IMR-90 (cell line): ENCODE measurements around the gene FGG. TPM values are rescaled to one million over a fixed set of nuclear protein-coding genes. Genes with fewer than 3 reads are reported as not detected.

Experiments used
- ATAC-seq: fragments of 200-7000 bp; cut with Tn5 transposase; 2 replicates; pipeline ENCODE4 v1.9.1; 2020; ENCODE audit warnings: low read depth, mild to moderate bottlenecking, moderate library complexity
- BruUV-seq: library from RNA; stranded (reverse); fragments of 400-500 nt; replicated peaks from 2 replicates; lab custom pipeline; 2021; lab: Mats Ljungman, UMichigan
- CTCF ChIA-PET: fragments of 300-600 bp; formaldehyde crosslinking; extraction: SDS; loops from one replicate; lab custom pipeline; 2021; ENCODE audit warnings: antibody characterized with exemption; lab: Yijun Ruan, JAX
- POLR2A ChIA-PET: fragments of 300-600 bp; sonication (Branson Sonifier 250); formaldehyde crosslinking; loops from one replicate; lab custom pipeline; 2022; ENCODE audit warnings: antibody characterized with exemption; ENCODE audit not compliant: unreplicated experiment; lab: Charles Lee
- DNase-seq: peaks from one replicate; pipeline ENCODE4 v3.0.0; 2013
- H2AFZ ChIP-seq: replicated peaks from 2 replicates; pipeline ENCODE3; 2013; ENCODE audit warnings: low read length, mild to moderate bottlenecking; ENCODE audit not compliant: poor library complexity
- H2AK5ac ChIP-seq: 2 replicates; pipeline ENCODE4 v1.6.1; 2013; ENCODE audit warnings: low read depth, low read length, inconsistent platforms
- H2AK9ac ChIP-seq: replicated peaks from 2 replicates; pipeline ENCODE3; 2013; ENCODE audit warnings: mild to moderate bottlenecking, low read depth, low read length, moderate library complexity; ENCODE audit not compliant: poor library complexity
- H2BK120ac ChIP-seq: 2 replicates; pipeline ENCODE4 v1.6.1; 2013; ENCODE audit warnings: low read depth, low read length, inconsistent platforms
- H2BK15ac ChIP-seq: 3 replicates; pipeline ENCODE4 v1.6.1; 2013; ENCODE audit warnings: low read depth, low read length, inconsistent platforms
- H2BK20ac ChIP-seq: 2 replicates; pipeline ENCODE4 v1.6.1; 2013; ENCODE audit warnings: low read depth, mild to moderate bottlenecking, inconsistent platforms, low read length, moderate library complexity
- H2BK5ac ChIP-seq: 2 replicates; pipeline ENCODE4 v1.6.1; 2013; ENCODE audit warnings: mild to moderate bottlenecking, low read depth, low read length, inconsistent platforms; ENCODE audit not compliant: poor library complexity, severe bottlenecking
- H3K14ac ChIP-seq: replicated peaks from 2 replicates; pipeline ENCODE4 v1.6.1; 2013; ENCODE audit warnings: low read depth, low read length, inconsistent platforms
- H3K18ac ChIP-seq: 2 replicates; pipeline ENCODE4 v1.6.1; 2013; ENCODE audit warnings: low read depth, low read length, control low read depth
- H3K23ac ChIP-seq: 2 replicates; pipeline ENCODE4 v1.6.1; 2013; ENCODE audit warnings: low read depth, low read length, inconsistent platforms
- H3K27ac ChIP-seq: 2 replicates; pipeline ENCODE4 v1.5.1; 2013; ENCODE audit warnings: mild to moderate bottlenecking, control low read depth, low read length; ENCODE audit not compliant: insufficient read depth
- H3K27me3 ChIP-seq: 2 replicates; pipeline ENCODE4 v1.6.1; 2013; ENCODE audit warnings: low read length; ENCODE audit not compliant: control insufficient read depth, insufficient read depth
- H3K36me3 ChIP-seq: 2 replicates; pipeline ENCODE4 v1.6.1; 2013; ENCODE audit warnings: low read length, mixed read lengths; ENCODE audit not compliant: control insufficient read depth, insufficient read depth
- H3K4ac ChIP-seq: 2 replicates; pipeline ENCODE4 v1.6.1; 2013; ENCODE audit warnings: low read depth, low read length, inconsistent platforms
- H3K4me1 ChIP-seq: 2 replicates; pipeline ENCODE4 v1.6.1; 2013; ENCODE audit warnings: low read length, mixed read lengths; ENCODE audit not compliant: control insufficient read depth, insufficient read depth
- H3K4me2 ChIP-seq: 2 replicates; pipeline ENCODE4 v1.6.1; 2013; ENCODE audit warnings: low read depth, mild to moderate bottlenecking, control low read depth, low read length, moderate library complexity
- H3K4me3 ChIP-seq: 2 replicates; pipeline ENCODE4 v1.5.1; 2013; ENCODE audit warnings: low read depth, mild to moderate bottlenecking, control low read depth, low read length, moderate library complexity; ENCODE audit not compliant: insufficient read depth
- H3K56ac ChIP-seq: 2 replicates; pipeline ENCODE4 v1.6.1; 2013; ENCODE audit warnings: low read length, inconsistent platforms; ENCODE audit not compliant: insufficient read depth; ENCODE audit errors: extremely low read depth
- H3K79me1 ChIP-seq, 2 experiments: 2 replicates each; pipeline ENCODE4 v1.6.1; 2013; ENCODE audit warnings: low read length in 2 of 2, inconsistent platforms in 1 of 2, low read depth in 1 of 2
- H3K9ac ChIP-seq: 2 replicates; pipeline ENCODE4 v1.6.1; 2013; ENCODE audit warnings: low read depth, low read length, control low read depth
- H3K9me1 ChIP-seq: 2 replicates; pipeline ENCODE4 v1.6.1; 2013; ENCODE audit warnings: low read length, inconsistent platforms; ENCODE audit not compliant: insufficient read depth
- H3K9me3 ChIP-seq: 2 replicates; pipeline ENCODE4 v1.6.1; 2013; ENCODE audit warnings: low read length; ENCODE audit not compliant: control insufficient read depth, insufficient read depth
- H4K20me1 ChIP-seq: 2 replicates; pipeline ENCODE4 v1.6.1; 2013; ENCODE audit warnings: low read length, inconsistent platforms; ENCODE audit not compliant: insufficient read depth
- H4K5ac ChIP-seq: 2 replicates; pipeline ENCODE4 v1.6.1; 2013; ENCODE audit warnings: mild to moderate bottlenecking, low read depth, low read length, control low read depth
- H4K8ac ChIP-seq, 2 experiments: 2 replicates each; pipeline ENCODE4 v1.6.1; 2013; ENCODE audit warnings: low read depth in 2 of 2, low read length in 2 of 2, control low read depth in 1 of 2, inconsistent platforms in 1 of 2
- H4K91ac ChIP-seq: 2 replicates; pipeline ENCODE4 v1.6.1; 2013; ENCODE audit warnings: low read depth, low read length, inconsistent platforms; ENCODE audit not compliant: insufficient read depth
- BHLHE40 ChIP-seq: fragments of 150-350 bp; IDR thresholded peaks from 2 replicates; pipeline ENCODE4 v1.6.1; 2016; ENCODE audit warnings: mild to moderate bottlenecking, low read depth, low read length
- CEBPB ChIP-seq: IDR thresholded peaks from 2 replicates; pipeline ENCODE4 v1.6.1; 2012; ENCODE audit warnings: low read depth, low read length, improper control_type of control experiment
- CHD1 ChIP-seq: IDR thresholded peaks from 2 replicates; pipeline ENCODE4 v1.6.1; 2012; ENCODE audit warnings: low read depth, low read length, improper control_type of control experiment
- ELK1 ChIP-seq: fragments of 150-350 bp; IDR thresholded peaks from 2 replicates; pipeline ENCODE4 v1.6.1; 2016; ENCODE audit warnings: low read depth, mild to moderate bottlenecking, low read length, moderate library complexity, borderline replicate concordance
- FOS ChIP-seq: fragments of 150-350 bp; IDR thresholded peaks from 2 replicates; pipeline ENCODE4 v1.6.1; 2016; ENCODE audit warnings: low read depth, low read length
- MAFK ChIP-seq: IDR thresholded peaks from 2 replicates; pipeline ENCODE4 v1.6.1; 2012; ENCODE audit warnings: low read depth, low read length, improper control_type of control experiment
- MAZ ChIP-seq: IDR thresholded peaks from 2 replicates; pipeline ENCODE4 v1.6.1; 2012; ENCODE audit warnings: low read depth, mild to moderate bottlenecking, low read length, improper control_type of control experiment, moderate library complexity, borderline replicate concordance
- MXI1 ChIP-seq: IDR thresholded peaks from 2 replicates; pipeline ENCODE4 v1.6.1; 2012; ENCODE audit warnings: low read depth, mild to moderate bottlenecking, low read length, moderate library complexity, borderline replicate concordance
- NFE2L2 ChIP-seq: fragments of 150-350 bp; IDR thresholded peaks from 2 replicates; pipeline ENCODE4 v1.6.1; 2016; ENCODE audit warnings: low read depth, mild to moderate bottlenecking, low read length
- POLR2A ChIP-seq: IDR thresholded peaks from 2 replicates; pipeline ENCODE4 v1.6.1; 2012; ENCODE audit warnings: mild to moderate bottlenecking, low read depth, low read length
- RAD21 ChIP-seq: IDR thresholded peaks from 2 replicates; pipeline ENCODE4 v1.6.1; 2012; ENCODE audit warnings: low read length, improper control_type of control experiment
- RCOR1 ChIP-seq: IDR thresholded peaks from 2 replicates; pipeline ENCODE4 v1.6.1; 2012; ENCODE audit warnings: mild to moderate bottlenecking, low read length, improper control_type of control experiment; ENCODE audit not compliant: insufficient replicate concordance
- RFX5 ChIP-seq: IDR thresholded peaks from 2 replicates; pipeline ENCODE4 v1.8.0; 2012; ENCODE audit warnings: low read depth, mild to moderate bottlenecking, low read length, moderate library complexity
- SMC3 ChIP-seq: fragments of 150-350 bp; IDR thresholded peaks from 2 replicates; pipeline ENCODE4 v1.6.1; 2016; ENCODE audit warnings: low read depth, mild to moderate bottlenecking, antibody characterized with exemption, low read length, moderate library complexity
- USF2 ChIP-seq: fragments of 150-350 bp; IDR thresholded peaks from 2 replicates; pipeline ENCODE4 v1.6.1; 2017; ENCODE audit warnings: mild to moderate bottlenecking, antibody characterized with exemption, low read length, low read depth
- WGBS, 2 experiments: methylation state at CpG; one replicate each; pipeline versions ENCODE4 v1.1.5 to v1.1.7; 2013; ENCODE audit warnings: missing lambda C conversion rate in 2 of 2; ENCODE audit not compliant: insufficient read length in 1 of 2; ENCODE audit errors: extremely low coverage in 2 of 2; 5-methylcytosine and 5-hydroxymethylcytosine counted together
- dilution Hi-C: fragments of 300-500 bp; cut with HindIII; formaldehyde crosslinking; loops from one replicate; pipeline ENCODE4 v1.14.3; 2018; ENCODE audit warnings: low sequenced_read_pairs; ENCODE audit not compliant: unreplicated experiment
- in situ Hi-C: fragments of 300-500 bp; cut with MboI; formaldehyde crosslinking; loops from 3 replicates; pipeline ENCODE4 v1.14.3; 2019; ENCODE audit warnings: low sequenced_read_pairs, inconsistent platforms, mixed read lengths
- intact Hi-C: fragments of 100-400 bp; cut with micrococcal nuclease; formaldehyde crosslinking; loops from 2 replicates; pipeline ENCODE4 v1.10.0; 2022
- polyA plus RNA-seq, 3 experiments: library from polyadenylated mRNA; depleted of rRNA; stranded (reverse); fragments of >200 nt; gene quantifications; 2 replicates each; pipeline ENCODE4 v1.2.3, GENCODE V29; 2012; ENCODE audit warnings: low replicate concordance in 1 of 3
- total RNA-seq: library from RNA; depleted of rRNA; stranded (reverse); fragments of >200 nt; gene quantifications from 2 replicates; pipeline ENCODE4 v1.2.3, GENCODE V29; 2012
- TF ChIP-seq, protein P1 (sequence below): conservative IDR thresholded peaks from 2 replicates; pipeline ENCODE4 v1.5.1; 2012; ENCODE audit warnings: mild to moderate bottlenecking, low read depth, low read length, improper control_type of control experiment

Gene FGG
- total and polyA plus RNA-seq, 2 of the 4 experiments (the other 2 are of a cell fraction), result not detected

- Histone ChIP-seq H3K9me1 (no peaks in the 10 kb centered on the region), H3K14ac (no peak overlapping the region), H3K4me2 (no peak overlapping the region), H2BK20ac (no peak overlapping the region), H2BK15ac (no peak overlapping the region), H3K4ac (no peak overlapping the region), H4K8ac (no peak overlapping the region), H3K56ac (no peak overlapping the region), H4K91ac (no peak overlapping the region), H2AK5ac (no peak overlapping the region), H3K18ac (no peak overlapping the region), H3K9ac (no peak overlapping the region), H2BK120ac (no peak overlapping the region), H3K79me1 (no peaks in the 10 kb centered on the region), H3K36me3 (no peaks in the 10 kb centered on the region), H3K27ac (no peak overlapping the region), H3K4me1 (no peaks in the 10 kb centered on the region), H3K4me3 (no peak overlapping the region), H3K27me3 (no peaks in the 10 kb centered on the region), H3K9me3 (no peaks in the 10 kb centered on the region), H2AFZ (no peak overlapping the region), H2AK9ac (no peak overlapping the region), H2BK5ac (no peak overlapping the region), H4K20me1 (no peaks in the 10 kb centered on the region), H4K5ac (no peak overlapping the region), H3K23ac (no peak overlapping the region)
- ChIA-PET POLR2A (no interaction called here), CTCF (interaction anchor here (0.6 kb wide), 1 partner anchor 166 kb away, joined by 4 read pairs; no protein-coding TSS in a partner anchor)
- DNase-seq (no peak), ATAC-seq (no peak)
- dilution Hi-C loops, result no loop called here
- BruUV-seq, result no TSS peak
- intact Hi-C loops, result no loop called here
- in situ Hi-C loops, result no loop called here
- WGBS, 2 experiments, result no CpG with 5 or more reads among the region's 4 CpGs
- TF ChIP-seq USF2, result no peak
- TF ChIP-seq MAZ, result no peak
- no peak for TF ChIP-seq FOS
- no peak for TF ChIP-seq BHLHE40
- TF ChIP-seq MXI1, result no peak
- TF ChIP-seq, protein P1, sequence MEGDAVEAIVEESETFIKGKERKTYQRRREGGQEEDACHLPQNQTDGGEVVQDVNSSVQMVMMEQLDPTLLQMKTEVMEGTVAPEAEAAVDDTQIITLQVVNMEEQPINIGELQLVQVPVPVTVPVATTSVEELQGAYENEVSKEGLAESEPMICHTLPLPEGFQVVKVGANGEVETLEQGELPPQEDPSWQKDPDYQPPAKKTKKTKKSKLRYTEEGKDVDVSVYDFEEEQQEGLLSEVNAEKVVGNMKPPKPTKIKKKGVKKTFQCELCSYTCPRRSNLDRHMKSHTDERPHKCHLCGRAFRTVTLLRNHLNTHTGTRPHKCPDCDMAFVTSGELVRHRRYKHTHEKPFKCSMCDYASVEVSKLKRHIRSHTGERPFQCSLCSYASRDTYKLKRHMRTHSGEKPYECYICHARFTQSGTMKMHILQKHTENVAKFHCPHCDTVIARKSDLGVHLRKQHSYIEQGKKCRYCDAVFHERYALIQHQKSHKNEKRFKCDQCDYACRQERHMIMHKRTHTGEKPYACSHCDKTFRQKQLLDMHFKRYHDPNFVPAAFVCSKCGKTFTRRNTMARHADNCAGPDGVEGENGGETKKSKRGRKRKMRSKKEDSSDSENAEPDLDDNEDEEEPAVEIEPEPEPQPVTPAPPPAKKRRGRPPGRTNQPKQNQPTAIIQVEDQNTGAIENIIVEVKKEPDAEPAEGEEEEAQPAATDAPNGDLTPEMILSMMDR, result no peak
- TF ChIP-seq RAD21, result no peak
- no peak for TF ChIP-seq MAFK
- TF ChIP-seq ELK1, result no peak
- no peak for TF ChIP-seq POLR2A
- TF ChIP-seq RCOR1, result no peak
- no peak for TF ChIP-seq CEBPB
- no peak for TF ChIP-seq SMC3
- no peak for TF ChIP-seq RFX5
- no peak for TF ChIP-seq NFE2L2
- TF ChIP-seq CHD1, result no peak
Measured at GRCh38 chr4:154640999-154641398, 28.5 kb upstream of the FGG start.
